GM04503 (cell line): ENCODE results near the gene ADGRE3.

Experiments
- DNase-seq: peaks from one replicate; pipeline ENCODE4 v3.0.0-alpha.2; 2012; ENCODE audit warnings: low read depth

Gene ADGRE3

GRCh38 chr19:14674764-14675163 lies at the start of gene ADGRE3:
Gene ADGRE3, minus strand, starts transcription at chr19:14674844. Its CDS starts 74 bp downstream, at chr19:14674770.
- DNase-seq: no peak

GRCh38 chr19:14722127-14722526 lies 47.5 kb upstream of the ADGRE3 start:
- DNase-seq: no peak

DNA sequence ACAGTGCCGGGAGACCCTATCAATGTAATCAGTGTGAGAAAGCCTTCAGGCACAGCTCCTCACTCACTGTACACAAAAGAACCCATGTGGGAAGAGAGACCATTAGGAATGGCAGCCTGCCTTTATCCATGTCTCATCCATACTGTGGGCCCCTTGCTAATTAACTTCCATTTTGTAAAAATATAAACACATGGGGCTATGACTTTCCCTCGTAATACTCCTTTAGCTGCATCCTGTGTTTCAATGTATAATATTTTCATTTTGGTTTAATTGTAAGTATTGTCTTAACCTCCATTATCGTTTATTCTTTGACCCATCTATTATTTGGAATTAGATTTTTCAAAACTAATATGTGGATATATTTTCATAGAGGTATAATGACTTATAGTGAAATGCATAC lies 44.5 kb upstream of the ADGRE3 start:
- no peak for DNase-seq

DNA sequence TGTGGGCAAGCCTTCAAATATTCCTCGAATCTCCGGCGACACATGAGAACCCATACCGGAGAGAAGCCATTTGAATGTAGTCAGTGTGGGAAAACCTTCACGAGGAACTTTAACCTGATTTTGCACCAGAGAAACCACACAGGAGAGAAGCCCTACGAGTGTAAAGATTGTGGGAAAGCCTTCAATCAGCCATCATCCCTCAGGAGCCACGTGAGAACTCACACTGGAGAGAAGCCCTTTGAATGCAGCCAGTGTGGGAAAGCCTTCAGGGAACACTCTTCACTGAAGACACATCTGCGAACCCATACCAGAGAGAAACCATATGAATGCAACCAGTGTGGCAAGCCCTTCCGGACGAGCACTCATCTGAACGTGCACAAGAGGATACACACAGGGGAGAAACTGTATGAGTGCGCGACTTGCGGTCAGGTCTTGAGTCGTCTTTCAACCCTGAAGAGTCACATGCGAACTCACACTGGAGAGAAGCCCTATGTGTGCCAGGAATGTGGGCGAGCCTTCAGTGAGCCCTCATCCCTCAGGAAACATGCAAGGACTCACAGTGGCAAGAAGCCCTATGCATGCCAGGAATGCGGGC lies 44.0 kb upstream of the ADGRE3 start:
- DNase-seq: no peak

GRCh38 chr19:14715841-14716240 lies 41.2 kb upstream of the ADGRE3 start:
- no peak for DNase-seq

GRCh38 chr19:14704450-14704849 lies 29.8 kb upstream of the ADGRE3 start:
- no peak for DNase-seq

DNA sequence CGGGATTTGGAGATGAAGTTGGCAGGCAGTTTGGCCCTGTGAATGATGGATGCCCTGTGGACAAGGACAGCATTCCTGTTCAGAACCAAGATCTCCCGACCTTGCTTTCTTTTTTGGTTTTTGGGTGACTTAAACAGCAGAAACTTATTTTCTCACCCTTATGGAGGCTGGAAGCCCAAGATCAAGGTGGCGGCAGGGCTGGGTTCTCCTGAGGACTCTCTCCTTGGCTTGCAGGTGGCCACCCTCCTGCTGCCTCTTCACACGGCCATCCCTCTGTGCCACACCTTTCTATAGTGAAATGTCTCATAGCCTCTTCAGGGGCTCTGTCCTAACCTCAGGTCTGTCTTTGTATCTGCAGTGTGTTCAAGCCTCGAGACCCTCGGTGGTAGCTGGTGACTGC lies 29.2 kb upstream of the ADGRE3 start:
- DNase-seq: no peak

DNA sequence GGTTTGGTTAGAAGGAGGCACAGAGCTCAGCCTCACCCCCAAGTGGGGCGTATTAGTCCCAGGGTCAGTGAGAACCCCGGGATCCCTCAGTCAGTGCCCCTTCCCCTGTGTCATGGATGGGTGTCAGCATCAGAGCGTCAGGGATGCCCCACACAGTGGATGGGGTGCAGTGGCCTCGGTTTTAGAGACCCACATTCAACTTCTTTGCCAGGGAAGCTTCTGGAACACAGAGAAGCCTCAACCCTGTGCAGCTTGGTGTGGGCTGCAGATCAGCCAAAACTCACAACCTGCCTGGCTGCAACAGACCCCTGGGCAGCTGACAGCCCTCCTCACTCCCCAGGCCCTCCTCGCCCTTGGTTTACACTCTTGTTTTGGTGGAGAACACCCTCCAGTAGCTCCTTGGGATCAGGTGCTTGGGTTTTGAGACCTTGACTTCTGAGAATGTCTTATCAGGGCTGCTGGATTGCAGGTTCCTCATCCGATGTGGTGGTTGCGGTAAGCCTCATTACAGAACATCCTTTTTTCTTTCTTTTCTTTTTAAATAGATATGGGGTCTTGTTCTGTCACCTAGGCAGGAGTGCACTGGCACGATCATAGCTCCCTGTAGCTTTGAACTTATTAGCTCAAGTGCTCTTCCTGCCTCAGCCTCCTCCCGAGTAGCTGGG lies 26.2 kb upstream of the ADGRE3 start:
- no peak for DNase-seq

DNA sequence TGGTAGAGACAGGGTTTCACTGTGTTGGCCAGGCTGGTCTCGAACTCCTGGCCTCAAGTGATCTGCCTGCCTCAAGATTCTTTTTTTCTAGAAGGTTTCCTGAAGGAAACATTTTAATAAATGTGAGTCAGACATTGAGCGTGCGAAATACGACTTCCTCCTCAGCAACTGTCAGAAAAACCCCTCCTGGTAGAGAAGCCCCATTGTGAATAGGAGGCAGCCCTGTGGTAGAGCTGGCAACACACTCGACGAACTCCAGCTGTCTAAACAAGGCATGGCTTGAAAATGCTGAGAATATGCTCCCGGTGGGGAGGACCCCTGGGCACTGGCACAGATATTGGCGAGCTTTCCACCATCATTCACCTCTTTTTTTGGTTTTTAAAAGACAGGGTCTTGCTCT lies 25.0 kb upstream of the ADGRE3 start:
- no peak for DNase-seq

- no peak for DNase-seq
Observed at GRCh38 chr19:14695471-14695870, 20.8 kb upstream of the ADGRE3 start.

DNA sequence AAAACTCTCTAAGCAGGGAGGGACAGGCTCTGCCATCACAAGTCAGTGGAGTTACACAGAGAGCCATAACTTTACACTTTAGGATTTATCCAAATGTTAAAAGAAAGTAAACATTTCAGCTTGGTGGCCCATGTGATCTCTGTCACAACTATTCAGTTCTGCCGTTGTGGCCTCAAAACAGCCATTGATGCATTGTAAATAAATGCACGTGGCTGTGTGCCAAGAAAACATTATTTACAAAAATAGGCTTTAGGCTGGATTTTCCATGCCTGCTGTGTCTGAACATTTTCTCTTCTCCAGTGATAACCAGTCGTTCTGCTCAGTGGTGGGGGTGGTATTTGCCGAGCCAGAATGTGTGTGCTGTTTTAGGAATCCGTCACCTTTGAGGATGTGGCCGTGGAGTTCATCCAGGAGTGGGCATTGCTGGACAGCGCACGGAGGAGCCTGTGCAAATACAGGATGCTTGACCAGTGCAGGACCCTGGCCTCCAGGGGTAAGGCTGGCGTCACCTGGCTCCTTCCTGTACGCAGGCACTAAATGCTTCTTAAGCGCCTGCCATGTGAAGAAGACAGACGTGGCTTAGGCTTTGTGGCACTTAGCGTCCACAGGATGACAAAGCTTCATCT lies 20.1 kb upstream of the ADGRE3 start:
- no peak for DNase-seq

DNA sequence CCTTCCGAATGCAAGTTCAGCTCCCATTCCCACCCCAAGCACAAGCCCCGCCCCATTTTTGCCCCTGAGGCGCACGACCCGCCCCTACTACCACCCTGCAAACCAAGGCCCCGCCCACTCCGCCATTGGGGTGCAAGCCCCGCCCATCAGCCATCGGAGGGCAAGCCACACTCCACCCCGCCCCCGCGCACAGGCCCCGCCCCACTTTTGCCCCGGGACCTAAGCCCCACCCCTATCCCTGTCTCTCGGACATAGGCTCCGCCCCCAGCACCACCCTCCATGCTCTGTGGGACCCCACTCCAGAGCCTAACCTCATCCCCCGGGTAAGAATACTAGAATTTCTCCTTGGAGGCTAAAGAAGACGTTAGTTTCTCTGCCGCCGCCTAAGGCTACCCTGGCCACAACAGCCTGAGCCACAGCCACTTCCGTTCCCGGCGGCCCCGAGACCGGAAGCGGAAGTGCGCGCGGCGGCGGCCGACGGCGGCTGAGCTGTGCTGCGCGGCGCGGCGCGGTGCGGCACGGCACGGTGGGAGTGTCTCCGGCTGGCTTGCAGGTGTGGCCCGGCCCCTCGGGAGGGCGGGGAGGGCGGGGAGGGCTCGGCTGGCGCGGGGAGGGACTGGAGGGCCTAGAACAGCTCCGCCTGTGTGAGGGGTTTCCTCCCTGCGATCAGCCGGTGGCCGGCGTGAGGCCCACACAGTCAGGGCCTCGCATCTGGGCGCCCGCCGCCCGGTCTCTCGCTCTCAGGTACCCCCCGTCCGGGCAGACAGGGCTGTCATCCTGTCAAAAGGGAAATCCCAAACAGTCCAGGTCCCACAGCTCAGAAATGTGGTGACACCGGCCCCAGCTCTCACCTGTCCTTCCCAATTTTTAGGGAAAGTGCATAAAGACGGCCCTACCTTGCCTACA lies 15.2 kb upstream of the ADGRE3 start, which contains the start of gene ZNF333:
Gene ZNF333, plus strand, starts transcription at position 451 of the 906 bp plus-strand sequence. CDS start 3,444 bp downstream, outside the sequence.
- DNase-seq: peak; percentile 24

DNA sequence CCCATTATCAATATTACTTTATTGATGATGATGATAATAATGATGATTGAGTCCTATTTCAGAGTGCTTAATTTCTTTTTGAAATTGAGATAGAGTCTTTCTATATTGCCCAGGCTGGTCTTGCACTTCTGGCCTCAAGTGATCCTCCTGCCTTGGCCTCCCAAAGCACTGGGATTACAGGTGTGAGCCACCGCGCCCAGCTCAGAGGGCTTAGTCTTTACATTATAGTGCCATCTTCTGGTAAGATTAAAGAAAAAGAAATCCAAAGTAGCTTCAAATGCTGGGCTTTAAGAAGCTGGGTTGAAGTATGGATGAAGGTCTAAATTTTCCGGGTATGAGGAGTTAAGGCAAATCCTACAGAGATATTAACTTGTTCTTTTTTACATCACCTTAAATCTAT lies 11.8 kb upstream of the ADGRE3 start:
- DNase-seq: no peak

- no peak for DNase-seq
Observed at GRCh38 chr19:14683439-14683838, 8.8 kb upstream of the ADGRE3 start.

DNA sequence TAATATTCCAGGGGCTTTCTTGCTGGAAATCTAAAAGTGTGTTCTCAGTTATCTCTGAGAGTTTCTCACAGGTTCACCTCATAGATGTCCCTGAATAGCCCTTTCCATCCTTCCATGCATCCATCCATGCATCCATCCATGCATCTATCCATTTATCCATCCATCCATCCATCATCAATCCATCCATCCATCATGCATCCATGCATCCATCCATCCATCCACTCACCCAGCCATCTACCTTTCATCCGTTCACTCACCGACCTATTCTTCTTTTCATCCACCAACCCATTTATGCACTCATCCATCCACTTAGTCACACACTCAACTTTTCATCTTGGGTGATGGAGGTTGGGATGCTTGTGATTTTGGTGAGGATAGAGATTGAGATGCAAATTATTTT lies 7.4 kb upstream of the ADGRE3 start:
- no peak for DNase-seq

DNA sequence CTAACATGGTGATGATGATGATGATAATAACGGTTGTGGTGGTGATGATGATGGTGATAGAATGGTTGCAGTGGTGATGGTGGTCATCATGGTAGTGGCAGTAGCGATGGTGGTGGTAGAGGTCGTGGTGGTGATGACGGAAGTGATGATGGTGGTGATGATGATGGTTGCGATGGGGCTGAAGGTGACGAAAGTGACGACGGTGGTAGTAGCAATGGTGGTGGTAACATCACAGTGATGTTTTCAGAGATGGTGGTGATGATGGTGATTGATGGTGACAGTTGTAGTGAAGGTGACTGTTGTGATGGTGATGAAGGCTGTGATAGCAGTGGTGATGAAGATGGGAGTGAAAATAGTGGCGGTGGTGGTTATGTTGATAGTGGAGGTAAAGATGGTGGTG lies 3.6 kb upstream of the ADGRE3 start:
- DNase-seq: no peak

DNA sequence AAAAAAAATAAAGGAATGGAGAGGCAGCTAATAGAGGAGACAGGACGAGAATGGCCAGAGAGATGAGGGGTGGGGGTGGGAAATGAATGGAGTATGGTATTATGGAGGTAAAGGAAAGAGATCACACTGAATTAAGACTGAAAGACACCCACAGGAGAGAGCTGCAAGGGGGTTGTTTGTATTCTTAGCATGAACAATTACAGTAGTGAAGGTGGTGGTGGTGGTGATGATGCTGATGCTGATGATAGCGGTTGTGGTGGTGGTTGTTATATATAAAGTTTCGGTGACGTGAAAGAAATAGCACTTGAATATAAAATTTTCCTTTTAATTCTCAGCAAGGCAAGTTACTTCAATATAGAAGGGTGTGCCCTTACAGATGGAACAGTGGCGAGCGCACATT lies 2.8 kb upstream of the ADGRE3 start:
- DNase-seq: no peak

DNA sequence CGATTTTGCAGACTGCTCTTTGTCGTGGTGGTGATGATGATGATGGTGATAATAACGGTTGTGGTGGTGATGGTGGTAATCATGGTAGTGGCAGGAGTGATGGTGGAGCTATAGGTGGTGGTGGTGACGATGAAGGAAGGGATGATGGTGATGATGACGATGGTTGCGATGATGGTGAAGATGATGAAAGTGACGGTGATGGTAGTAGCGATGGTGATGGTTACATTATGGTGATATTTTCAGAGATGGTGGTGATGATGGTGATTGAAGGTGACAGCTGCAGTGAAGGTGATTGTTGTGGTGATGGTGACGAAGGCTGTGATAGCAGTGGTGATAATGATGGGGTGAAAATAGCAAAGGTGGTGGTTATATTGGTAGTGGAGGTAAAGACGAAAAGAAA lies 2.1 kb upstream of the ADGRE3 start:
- DNase-seq: no peak

- no peak for DNase-seq
Observed at GRCh38 chr19:14673088-14673487, 1.6 kb downstream of the ADGRE3 start.

- DNase-seq: no peak
Observed at GRCh38 chr19:14672188-14672872, 2.3 kb downstream of the ADGRE3 start.

GRCh38 chr19:14670408-14670807 lies 4.2 kb downstream of the ADGRE3 start:
- no peak for DNase-seq

DNA sequence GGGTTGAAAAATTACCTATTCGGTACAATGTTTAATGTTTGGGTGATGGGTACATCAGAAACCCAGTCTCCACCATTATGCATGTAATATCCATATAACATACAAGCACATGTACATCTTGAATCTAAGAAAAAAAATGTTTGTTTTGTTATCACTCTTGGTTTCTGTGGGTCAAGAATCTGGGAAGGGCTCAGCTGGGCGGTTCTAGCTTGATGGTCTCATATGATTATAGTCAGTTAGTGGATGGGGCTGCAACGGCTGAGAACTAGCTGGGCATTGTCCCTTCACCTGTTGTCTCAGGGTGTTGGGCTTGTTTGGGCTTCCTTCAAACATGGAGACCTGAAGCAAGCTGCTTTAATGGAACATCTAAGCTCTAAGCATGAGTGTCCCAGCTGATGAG lies 4.7 kb downstream of the ADGRE3 start:
- DNase-seq: no peak
